ENCODE results near the gene RNF157.
"Not testable (repeated sequence)": the region's sequence is repeated elsewhere in the genome, so short reads cannot be mapped to it uniquely, and the experiment has no call there.

DNA sequence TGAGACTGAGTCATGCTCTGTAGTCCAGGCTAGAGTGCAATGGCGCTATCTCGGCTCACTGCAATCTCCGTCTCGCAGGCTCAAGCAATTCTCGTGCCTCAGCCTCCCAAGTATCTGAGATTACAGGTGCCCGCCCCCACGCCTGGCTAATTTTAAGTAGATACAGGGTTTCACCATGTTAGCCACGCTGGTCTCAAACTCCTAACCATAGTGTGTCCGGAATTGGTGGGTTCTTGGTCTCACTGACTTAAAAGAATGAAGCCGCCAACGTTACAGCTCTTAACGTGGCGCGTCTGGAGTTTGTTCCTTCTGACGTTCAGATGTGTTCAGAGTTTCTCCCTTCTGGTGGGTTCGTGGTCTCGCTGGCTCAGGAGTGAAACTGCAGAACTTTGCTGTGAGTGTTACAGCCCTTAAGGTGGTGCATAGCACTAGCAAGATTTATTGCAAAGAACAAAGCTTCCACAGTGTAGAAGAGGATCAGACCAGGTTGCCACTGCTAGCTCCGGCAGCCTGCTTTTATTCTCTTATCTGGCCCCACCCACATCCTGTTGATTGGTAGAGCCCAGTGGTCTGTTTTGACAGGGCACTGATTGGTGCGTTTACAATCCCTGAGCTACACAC, 16.2 kb upstream of the RNF157 start:
- TF ChIP-seq POLR2A (IDR thresholded peaks at IDR 0.05), result not testable (repeated sequence)
- TF ChIP-seq, protein P1, sequence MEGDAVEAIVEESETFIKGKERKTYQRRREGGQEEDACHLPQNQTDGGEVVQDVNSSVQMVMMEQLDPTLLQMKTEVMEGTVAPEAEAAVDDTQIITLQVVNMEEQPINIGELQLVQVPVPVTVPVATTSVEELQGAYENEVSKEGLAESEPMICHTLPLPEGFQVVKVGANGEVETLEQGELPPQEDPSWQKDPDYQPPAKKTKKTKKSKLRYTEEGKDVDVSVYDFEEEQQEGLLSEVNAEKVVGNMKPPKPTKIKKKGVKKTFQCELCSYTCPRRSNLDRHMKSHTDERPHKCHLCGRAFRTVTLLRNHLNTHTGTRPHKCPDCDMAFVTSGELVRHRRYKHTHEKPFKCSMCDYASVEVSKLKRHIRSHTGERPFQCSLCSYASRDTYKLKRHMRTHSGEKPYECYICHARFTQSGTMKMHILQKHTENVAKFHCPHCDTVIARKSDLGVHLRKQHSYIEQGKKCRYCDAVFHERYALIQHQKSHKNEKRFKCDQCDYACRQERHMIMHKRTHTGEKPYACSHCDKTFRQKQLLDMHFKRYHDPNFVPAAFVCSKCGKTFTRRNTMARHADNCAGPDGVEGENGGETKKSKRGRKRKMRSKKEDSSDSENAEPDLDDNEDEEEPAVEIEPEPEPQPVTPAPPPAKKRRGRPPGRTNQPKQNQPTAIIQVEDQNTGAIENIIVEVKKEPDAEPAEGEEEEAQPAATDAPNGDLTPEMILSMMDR (IDR thresholded peaks at IDR 0.05), result not testable (repeated sequence)

Data from heart left ventricle (tissue), 13 donors.